GM12864 (cell line): ENCODE results near the gene DDX20.

Source experiments
- DNase-seq: peaks from one replicate; pipeline ENCODE4 v3.0.0-alpha.2; 2011; ENCODE audit warnings: low read depth
- H3K4me3 ChIP-seq: 2 replicates; pipeline ENCODE4 v1.5.1; 2011; ENCODE audit warnings: mild to moderate bottlenecking, low read depth, low read length, control low read depth
- TF ChIP-seq, protein P1 (sequence below): IDR thresholded peaks from 2 replicates; pipeline ENCODE4 v1.5.1; 2011; ENCODE audit warnings: low read depth, mild to moderate bottlenecking, moderate library complexity, low read length, control low read depth, inconsistent platforms; ENCODE audit errors: missing control alignments

The DDX20 gene

DNA sequence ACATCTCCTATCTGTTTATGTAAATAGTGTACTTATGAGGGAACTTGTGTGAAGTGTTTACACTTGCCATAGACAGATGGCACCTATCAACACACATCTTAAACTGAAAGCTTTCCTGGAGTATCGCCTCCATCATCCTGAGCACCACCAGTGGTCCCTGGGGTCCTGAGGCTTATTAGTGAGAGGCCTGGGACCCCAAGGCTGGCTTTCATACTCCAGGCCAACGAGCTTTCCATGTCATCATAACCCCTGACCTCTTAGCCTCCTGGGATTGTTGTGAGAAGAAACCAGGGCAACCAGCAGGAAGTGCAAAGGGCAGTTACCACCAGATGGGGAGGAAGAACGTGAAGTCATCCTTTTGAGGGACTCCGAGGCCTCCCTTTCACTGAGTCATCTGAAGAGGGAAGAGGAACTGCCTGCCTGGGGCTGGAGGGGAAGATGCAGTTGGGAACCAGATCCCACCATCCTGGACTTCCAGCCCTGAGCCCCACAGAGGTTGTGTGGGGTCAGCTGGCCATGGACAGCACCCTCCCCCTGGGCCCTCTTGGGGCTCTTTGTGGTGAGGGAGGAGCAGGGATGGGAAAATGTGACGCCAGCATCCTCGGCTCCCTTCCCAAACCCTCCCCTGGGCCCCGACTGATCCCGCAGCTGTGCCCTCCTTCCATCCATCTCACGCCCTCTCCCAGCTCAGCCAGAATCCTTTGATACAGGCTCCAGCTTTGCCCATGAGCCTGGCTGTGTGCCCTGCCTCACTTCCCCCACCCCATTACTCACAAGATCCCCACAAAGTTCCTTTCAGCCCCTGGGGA, 22.3 kb upstream of the DDX20 start:
- TF ChIP-seq, protein P1, sequence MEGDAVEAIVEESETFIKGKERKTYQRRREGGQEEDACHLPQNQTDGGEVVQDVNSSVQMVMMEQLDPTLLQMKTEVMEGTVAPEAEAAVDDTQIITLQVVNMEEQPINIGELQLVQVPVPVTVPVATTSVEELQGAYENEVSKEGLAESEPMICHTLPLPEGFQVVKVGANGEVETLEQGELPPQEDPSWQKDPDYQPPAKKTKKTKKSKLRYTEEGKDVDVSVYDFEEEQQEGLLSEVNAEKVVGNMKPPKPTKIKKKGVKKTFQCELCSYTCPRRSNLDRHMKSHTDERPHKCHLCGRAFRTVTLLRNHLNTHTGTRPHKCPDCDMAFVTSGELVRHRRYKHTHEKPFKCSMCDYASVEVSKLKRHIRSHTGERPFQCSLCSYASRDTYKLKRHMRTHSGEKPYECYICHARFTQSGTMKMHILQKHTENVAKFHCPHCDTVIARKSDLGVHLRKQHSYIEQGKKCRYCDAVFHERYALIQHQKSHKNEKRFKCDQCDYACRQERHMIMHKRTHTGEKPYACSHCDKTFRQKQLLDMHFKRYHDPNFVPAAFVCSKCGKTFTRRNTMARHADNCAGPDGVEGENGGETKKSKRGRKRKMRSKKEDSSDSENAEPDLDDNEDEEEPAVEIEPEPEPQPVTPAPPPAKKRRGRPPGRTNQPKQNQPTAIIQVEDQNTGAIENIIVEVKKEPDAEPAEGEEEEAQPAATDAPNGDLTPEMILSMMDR: no peak

GRCh38 chr1:111733992-111734341, 21.7 kb upstream of the DDX20 start:
- DNase-seq: no peak
- TF ChIP-seq, protein P1: no peak
- H3K4me3 ChIP-seq: no peak overlapping the region

More for the DNA sequence above, 22.3 kb upstream of the DDX20 start:
- no peak overlapping the region for H3K4me3 ChIP-seq
- no peak for DNase-seq

GRCh38 chr1:111734426-111734825, 21.3 kb upstream of the DDX20 start:
- H3K4me3 ChIP-seq: no peak overlapping the region
- DNase-seq: no peak
- TF ChIP-seq, protein P1: no peak

- TF ChIP-seq, protein P1: no peak
- H3K4me3 ChIP-seq: no peak overlapping the region
- DNase-seq: no peak
Observed at GRCh38 chr1:111734856-111735255, 20.8 kb upstream of the DDX20 start.

- H3K4me3 ChIP-seq: no peak overlapping the region
- TF ChIP-seq, protein P1: no peak
- DNase-seq: no peak
Observed at GRCh38 chr1:111735321-111735720, 20.4 kb upstream of the DDX20 start.

- no peak for DNase-seq
- TF ChIP-seq, protein P1: no peak
- no peak overlapping the region for H3K4me3 ChIP-seq
Observed at GRCh38 chr1:111735858-111736544, 19.7 kb upstream of the DDX20 start.
